NOMO-1 treated with DMSO at 0.1 percent for 48 hours (cell line): ENCODE measurements around the gene ZNF716.
"Not testable (repeated sequence)": the region's sequence is repeated elsewhere in the genome, so short reads cannot be mapped to it uniquely, and the experiment has no call there.

ENCODE experiments used
- DNase-seq: peaks from one replicate; lab custom pipeline; 2025; ENCODE audit not compliant: unreplicated experiment; lab: John Stamatoyannopoulos, UW

Gene ZNF716

GRCh38 chr7:57425969-57426628 lies 23.9 kb upstream of the ZNF716 start:
- DNase-seq: no peak

DNA sequence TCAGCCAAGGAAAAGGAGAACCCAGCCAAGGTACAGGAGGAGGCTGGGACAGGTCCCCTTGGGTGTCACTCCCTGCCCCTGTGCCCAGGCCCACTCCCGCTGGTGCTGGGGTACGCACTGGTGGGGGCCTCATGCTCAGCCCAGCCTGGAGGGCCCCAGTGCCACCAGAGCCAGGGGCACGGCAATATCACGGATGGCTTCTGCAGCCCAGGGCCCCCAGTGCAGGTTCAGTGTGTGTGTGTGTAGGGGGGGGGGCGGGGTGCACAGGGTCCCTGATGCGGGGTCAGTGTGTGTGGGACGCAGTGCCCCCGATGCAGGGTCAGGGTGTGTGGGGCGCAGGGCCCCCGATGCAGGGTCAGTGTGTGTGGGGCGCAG lies 23.4 kb upstream of the ZNF716 start:
- DNase-seq: no peak

DNA sequence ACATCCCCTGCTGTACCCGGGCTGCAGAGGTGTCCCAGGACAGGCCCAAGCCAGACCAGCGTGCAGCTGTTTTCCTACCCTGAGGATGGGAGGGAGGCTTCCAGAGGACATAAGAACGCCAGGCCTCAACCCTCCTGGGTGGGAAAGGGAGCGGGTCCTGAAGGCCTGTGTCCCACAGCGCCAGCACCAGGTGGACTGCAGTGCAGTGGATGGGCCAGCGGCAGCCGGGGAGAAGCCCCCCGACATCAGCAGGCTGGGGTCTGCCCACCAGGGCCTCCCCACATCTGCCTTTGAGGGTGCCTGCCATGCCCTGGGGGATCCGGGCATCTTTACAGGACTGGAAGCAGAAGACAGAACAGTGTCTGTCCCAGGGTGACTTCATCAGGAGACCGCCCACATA lies 22.8 kb upstream of the ZNF716 start:
- DNase-seq: no peak

- DNase-seq: no peak
Observed at GRCh38 chr7:57427594-57427993, 22.4 kb upstream of the ZNF716 start.

DNA sequence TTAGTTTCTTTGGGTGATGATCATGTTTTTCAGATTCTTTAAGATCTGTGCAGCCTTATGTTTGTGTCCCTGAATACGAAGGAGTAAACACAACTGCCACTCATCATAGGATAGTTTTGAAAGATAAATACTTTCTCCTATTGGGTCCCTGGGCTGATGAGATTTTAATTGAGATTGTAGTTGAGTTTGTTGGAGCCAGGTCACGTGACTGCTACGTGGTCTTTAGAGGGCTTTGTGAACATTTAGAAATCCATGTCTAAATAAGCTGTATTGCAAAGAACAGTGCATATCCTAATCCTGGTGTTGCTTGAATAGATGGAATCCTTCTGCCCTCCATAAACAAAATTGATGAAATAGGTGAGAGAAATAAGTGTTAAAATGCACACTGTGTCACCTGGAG lies 17.4 kb upstream of the ZNF716 start:
- DNase-seq: no peak

- DNase-seq: no peak
Observed at GRCh38 chr7:57437581-57437980, 12.4 kb upstream of the ZNF716 start.

DNA sequence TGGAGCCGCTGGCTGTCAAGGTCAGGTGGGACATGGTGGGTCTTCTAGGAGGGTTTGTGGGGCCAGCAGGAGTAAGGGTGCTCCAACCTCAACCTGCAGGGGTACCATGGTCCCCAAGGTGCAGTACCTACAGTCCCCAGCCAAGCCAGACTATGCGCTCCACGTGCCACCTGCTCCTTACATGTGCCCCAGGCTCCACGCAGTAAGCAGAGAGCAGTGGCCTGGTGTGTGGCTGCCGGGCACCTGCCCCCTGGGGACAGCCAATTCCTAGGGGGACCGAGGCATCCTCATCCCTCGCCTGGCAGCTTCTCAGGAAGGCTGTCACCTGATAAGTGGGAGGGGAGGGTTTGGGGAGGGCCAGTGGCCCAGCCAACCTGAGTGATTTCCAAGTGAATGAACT lies 11.7 kb upstream of the ZNF716 start:
- DNase-seq: no peak

DNA sequence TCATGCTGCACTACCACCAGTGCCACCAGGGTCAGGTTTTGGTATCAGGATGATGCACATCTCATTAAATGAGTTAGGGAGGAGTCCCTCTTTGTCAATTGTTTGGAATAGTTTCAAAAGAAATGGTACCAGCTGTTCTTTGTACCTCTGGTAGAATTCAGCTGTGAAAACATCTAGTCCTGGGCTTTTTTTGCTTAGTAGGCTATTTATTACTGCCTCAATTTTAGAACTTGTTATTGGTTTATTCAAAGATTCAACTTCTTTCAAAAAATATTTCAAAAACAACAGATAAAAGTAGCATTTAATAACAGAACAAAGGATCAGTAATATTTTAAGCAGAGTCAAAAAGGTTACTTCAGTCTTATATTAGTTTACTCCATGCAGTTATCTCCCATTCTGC lies 6.4 kb upstream of the ZNF716 start:
- no peak for DNase-seq

GRCh38 chr7:57469186-57469828 lies 19.3 kb downstream of the ZNF716 start:
- not testable (repeated sequence) for DNase-seq

DNA sequence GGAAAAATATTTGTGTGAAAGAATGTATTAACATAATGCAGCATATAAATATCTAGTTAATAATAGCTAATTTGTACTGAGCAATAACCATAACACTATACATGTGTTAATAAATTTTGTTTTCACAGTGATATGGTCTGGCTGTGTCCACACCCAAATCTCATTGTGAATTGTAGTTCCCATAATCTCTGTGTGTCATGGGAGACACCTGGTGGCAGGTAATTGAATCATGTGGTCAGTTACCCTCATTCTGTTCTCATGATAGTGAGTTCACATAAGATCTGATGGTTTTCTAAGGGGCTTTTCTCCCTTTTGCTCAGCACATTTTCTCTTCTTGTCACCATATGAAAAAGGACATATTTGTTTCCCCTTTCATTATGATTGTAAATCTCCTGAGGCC lies 30.3 kb downstream of the ZNF716 start:
- not testable (repeated sequence) for DNase-seq

DNA sequence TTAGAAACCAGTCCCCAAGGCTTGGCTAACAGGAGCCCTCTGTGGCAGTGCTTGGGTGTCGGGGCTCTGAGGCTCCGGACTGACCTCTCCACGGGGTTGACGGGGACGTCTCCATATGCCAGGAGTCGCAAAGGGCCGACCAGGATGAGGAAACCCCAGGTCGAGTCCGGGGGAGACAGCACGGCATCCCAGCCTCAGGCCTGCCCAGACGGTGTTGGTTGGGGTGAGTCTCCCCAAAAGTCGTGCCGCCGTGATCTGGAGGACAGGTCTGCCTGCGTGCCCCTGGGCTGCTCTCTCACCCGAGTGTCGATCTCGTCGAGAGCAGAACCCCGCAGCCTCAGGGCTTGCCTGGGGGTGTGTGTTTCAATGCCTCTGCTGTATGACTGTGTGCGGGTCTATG lies 35.0 kb downstream of the ZNF716 start:
- not testable (repeated sequence) for DNase-seq

- DNase-seq: no peak
Observed at GRCh38 chr7:57487957-57488356, 38.0 kb downstream of the ZNF716 start.

GRCh38 chr7:57495111-57495510 lies 45.1 kb downstream of the ZNF716 start:
- not testable (repeated sequence) for DNase-seq

GRCh38 chr7:57496395-57496794 lies 46.4 kb downstream of the ZNF716 start:
- no peak for DNase-seq

DNA sequence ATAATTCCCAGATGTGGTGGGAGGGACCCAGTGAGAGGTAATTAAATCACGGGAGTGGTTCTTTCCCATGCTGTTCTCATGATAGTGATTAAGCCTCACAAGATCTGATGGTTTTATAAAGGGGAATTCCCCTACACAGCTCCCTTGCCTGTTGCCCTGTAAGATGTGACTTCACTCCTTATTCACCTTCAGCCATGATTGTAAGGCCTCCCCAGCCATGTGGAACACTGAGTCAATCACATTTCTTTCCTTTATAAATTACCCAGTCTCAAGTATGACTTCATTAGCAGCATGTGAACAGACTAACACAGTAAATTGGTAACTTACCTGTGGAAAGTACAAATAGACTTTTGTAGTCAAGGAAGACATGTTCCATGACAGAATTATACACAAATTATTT lies 55.2 kb downstream of the ZNF716 start:
- DNase-seq: no peak
